Omental fat pad (tissue), 4 donors: ENCODE measurements around the gene MIPEP. TPM values are rescaled to one million over a fixed set of nuclear protein-coding genes. Genes with fewer than 3 reads are reported as not detected.

Source experiments
- ATAC-seq: fragments of 150-250 bp; one replicate; pipeline ENCODE4 v1.9.1; 2016; ENCODE audit warnings: mild to moderate bottlenecking, moderate library complexity; ENCODE audit not compliant: low FRiP score
- DNase-seq: peaks from one replicate; pipeline ENCODE4 v3.0.0-alpha.2; 2019; ENCODE audit warnings: low spot score
- CTCF ChIP-seq, 3 donors: fragments of 450-650 bp; IDR thresholded peaks; one replicate each; pipeline ENCODE4 v1.5.1; 2016 to 2017; ENCODE audit warnings: antibody characterized with exemption in 3 of 3, mild to moderate bottlenecking in 3 of 3, moderate library complexity in 2 of 3
- total RNA-seq, 4 donors: library from RNA; depleted of rRNA; stranded (reverse); fragments of >200 nt; gene quantifications; one replicate each; pipeline ENCODE4 v1.1.0, GENCODE V29; 2016

Gene MIPEP
- total RNA-seq, 4 donors from 2014 or later: 9.2 to 24.6 (median 10.9) TPM

DNA sequence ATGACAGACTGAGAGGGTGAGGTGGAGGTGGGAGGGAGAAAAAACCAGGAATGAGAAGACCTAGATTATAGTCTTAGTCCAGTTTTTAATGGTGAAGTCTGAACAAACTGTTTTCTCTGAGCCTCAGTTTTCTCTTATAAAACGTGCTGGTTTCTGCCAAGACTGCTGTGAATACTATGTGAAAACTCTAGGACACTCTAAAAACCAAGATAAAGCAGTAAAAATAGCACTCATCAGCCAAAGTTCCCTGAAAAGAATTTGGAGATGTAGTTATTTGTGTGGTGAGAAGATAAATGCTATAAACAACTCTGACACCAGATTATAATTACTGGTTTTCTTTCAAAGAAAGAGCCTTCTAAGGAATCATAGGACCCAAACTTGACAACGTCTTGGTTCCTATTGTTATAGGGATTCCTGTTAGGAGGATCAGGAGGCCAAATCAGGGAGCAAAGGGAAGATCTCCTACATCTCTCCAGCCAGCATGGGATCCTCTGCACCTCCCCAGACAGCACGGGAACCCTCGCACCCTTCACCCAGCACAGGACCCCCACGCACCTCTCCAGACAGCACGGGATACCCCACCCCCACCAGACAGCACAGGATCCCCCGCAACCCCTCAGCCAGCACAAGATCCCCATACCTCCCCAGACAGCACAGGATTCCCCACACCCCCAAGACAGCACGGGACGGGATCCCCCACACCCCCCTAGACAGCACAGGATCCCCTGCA lies 130.2 kb downstream of the MIPEP start:
- TF ChIP-seq CTCF (IDR thresholded peaks at IDR 0.05): no peak
- ATAC-seq (no peak), DNase-seq (no peak)

GRCh38 chr13:23754997-23755396 lies 134.2 kb downstream of the MIPEP start:
- no peak for TF ChIP-seq CTCF (IDR thresholded peaks at IDR 0.05)
- DNase-seq (no peak), ATAC-seq (no peak)

- ATAC-seq (peak; percentile 58), DNase-seq (no peak)
- no peak for TF ChIP-seq CTCF (IDR thresholded peaks at IDR 0.05)
Observed at GRCh38 chr13:23754506-23754905, 134.7 kb downstream of the MIPEP start.

DNA sequence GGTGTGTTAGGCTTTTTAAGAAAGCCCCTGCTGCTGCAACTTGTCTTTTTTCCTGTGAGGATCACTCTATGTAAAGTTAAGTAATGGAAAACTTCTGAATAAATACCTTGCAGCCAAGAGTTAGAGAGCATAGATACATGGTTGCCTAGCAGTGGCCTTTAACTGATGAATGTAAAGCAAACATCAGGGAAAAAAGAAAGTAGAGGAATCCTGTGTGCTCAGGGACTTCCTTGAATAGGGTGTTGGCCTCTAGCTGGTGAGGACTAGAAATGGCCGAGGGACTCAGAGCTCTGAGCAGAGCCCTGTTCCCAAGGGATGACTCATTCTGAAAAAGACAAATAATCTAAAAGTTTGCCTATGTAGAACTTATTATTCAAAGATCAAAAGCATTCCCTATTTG lies 135.7 kb downstream of the MIPEP start:
- no peak for DNase-seq
- no peak for TF ChIP-seq CTCF (IDR thresholded peaks at IDR 0.05)
- ATAC-seq: no peak

DNA sequence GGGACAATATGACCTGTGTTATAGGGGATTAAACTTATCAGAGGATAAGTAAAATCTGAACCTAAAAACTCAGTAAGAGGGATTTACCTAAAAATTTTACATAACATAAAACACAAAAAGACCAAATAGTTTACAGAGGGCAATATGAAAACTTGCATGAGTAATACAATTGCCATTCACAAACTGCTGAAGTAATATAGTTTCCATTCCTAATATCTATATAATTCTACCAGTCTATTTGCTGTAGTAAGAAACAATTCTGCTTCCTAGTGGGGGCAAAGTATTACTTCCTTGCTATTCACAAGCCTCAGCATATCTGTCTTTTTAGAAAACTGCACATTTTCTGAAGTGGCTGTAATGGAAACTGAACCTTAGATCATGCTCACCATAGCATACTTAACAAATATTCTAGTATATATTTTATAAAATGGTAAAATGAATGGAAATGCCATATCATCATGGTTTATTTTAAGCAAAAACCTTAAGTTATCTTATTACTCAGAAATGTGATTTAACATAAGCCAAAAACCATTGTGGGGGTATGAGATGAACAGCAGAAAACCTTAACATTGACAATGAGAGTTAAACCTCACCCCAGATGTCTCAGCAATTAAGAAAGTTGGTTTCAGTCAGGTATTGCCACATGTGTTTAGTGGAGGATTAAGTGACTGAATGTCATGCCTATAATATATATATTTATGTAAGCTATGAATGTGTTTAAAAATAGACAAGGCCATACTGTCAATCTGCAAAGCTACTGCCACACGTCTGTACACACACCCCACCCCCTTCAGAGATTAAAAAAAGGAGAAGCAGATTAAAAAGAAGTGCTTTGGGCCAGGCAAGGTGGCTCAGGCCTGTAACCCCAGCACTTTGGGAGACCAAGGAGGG lies 136.8 kb downstream of the MIPEP start:
- TF ChIP-seq CTCF (IDR thresholded peaks at IDR 0.05): no peak

GRCh38 chr13:23751195-23751594 lies 138.0 kb downstream of the MIPEP start:
- DNase-seq (no peak), ATAC-seq (no peak)
- no peak for TF ChIP-seq CTCF (IDR thresholded peaks at IDR 0.05)

More for the DNA sequence above, 136.8 kb downstream of the MIPEP start:
- ATAC-seq (no peak), DNase-seq (no peak)
